ENCODE results near the gene NACC2. TPM values are rescaled to one million over a fixed set of nuclear protein-coding genes. Genes with fewer than 3 reads are reported as not detected.

The NACC2 gene
- total RNA-seq, 1 experiment from 2014 or later: 24.8 TPM

- CTCF ChIA-PET: interaction anchor here (0.5 kb wide), 1 partner anchor 148 kb away, joined by 5 read pairs; no protein-coding TSS in a partner anchor
- DNase-seq: no peak
- H3K27me3 Mint-ChIP-seq (ENCODE audit: unreplicated experiment): no peaks in the 10 kb centered on the region
- TF ChIP-seq CTCF (IDR thresholded peaks at IDR 0.05; ENCODE audit: unreplicated experiment): no peak
- peaks cover 17% of the 10 kb centered on the region for H3K36me3 Mint-ChIP-seq (ENCODE audit: insufficient read depth, unreplicated experiment)
- H3K9me3 Mint-ChIP-seq (ENCODE audit: low read depth, unreplicated experiment): no peaks in the 10 kb centered on the region
- no peak overlapping the region for H3K4me3 Mint-ChIP-seq (ENCODE audit: low read depth, unreplicated experiment)
- no peak overlapping the region for H3K27ac Mint-ChIP-seq (ENCODE audit: unreplicated experiment)
- H3K4me1 Mint-ChIP-seq (ENCODE audit: low read depth, unreplicated experiment): peaks cover 5% of the 10 kb centered on the region
- BruUV-seq (replicated peaks): no TSS peak
- intact Hi-C loops (cut with micrococcal nuclease; ENCODE audit: unreplicated experiment): no loop called here
These were observed 138.3 kb downstream of the NACC2 start for GRCh38 chr9:135956802-135957174.

Other genes with a start within 250 kb of the NACC2 start
- 28.1 and 29.9 TPM in 2 replicates for gene CAMSAP1, start 187.7 kb downstream of the NACC2 start, total RNA-seq (2022)
- 19.5 and 19.7 TPM in 2 replicates for gene UBAC1, start 133.9 kb downstream of the NACC2 start, total RNA-seq (2022)
- gene TMEM250, start 23.6 kb upstream of the NACC2 start, total RNA-seq (2022): 23.9 and 26.3 TPM in 2 replicates
- not detected in 2 replicates for gene LHX3, start 109.8 kb upstream of the NACC2 start, total RNA-seq (2022)
- 18.9 and 20.5 TPM in 2 replicates for gene QSOX2, start 150.5 kb upstream of the NACC2 start, total RNA-seq (2022)
- gene CCDC187, start 208.8 kb upstream of the NACC2 start, total RNA-seq (2022): 0.44 and 0.73 TPM in 2 replicates
- gene GPSM1, start 232.2 kb upstream of the NACC2 start, total RNA-seq (2022): 3.9 and 5.7 TPM in 2 replicates

Measured in Calu3 (cell line).